Measurements from ENCODE around the gene ELF1.

The ELF1 gene

DNA sequence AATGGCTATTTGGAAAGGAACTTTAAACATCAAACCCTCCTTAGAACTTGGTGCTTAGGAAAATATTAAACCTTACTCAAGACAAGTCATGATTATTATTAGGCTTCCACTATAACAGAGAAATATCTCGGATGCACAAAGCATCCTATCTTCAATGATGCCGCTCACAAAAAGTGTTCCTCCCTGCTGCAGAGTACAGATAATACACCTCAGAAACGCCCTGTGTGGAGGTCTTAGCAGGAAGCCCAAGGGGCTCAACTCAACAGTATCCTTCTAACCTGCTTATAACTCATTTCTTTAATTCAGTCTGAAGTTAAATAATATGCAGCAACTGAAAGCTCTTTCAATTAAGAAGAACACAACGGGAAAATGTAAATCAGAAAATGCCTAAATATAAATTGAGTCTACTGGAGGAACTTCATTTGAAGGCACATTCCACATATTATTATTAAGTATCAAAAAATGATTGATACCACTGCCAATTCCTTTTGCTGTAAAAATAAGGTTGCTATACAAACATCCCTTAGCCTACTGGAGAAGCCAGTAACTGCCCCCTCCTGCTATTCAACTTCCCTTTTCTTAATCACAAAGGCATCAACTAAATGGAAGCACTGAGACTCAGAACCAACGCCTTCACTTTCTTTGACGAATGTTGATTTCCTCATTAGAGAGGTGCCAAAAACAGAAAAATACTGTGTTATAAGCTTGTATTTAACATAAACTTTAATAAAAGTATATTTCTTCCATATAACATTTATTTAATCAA is 12.0 kb downstream of the ELF1 start:
- DNase-seq (ENCODE audit: low read depth): no peak

DNA sequence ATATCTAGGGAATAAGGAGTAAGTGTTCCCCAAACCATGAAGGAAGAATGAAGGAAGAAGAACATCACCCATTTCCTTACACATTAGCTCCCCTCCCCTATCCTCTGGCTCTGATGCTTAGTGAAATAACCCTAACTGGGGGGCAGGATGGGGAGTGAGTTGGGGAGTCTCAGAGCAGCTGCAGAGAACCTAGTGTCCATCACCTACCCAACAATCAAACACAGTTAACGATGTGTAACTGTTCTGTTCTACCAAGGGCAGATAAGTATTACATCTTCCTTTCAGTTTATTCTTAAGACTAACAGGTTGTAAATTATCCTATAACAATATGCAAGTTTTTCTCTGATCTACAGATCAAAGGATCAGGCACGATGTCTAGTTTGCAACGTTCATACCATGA is 12.8 kb downstream of the ELF1 start:
- no peak for DNase-seq (ENCODE audit: low read depth)

DNA sequence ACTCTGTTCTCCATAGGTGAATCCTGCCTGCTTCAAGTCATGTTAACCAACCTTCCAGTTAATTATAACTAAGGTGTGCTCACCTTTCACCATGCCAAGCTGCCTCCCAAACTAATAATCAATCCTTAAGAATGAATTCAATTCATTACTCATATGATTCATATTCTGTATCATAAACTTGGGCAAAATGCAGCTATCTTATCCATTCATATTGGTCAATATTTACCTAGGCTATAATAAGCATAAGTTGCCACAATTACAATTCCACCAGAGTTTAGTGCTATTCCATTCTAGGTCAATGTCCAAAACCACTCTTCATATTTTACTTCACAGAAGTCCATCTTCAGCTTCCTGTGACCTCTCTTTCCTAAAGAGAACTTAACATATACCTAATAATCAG is 13.4 kb downstream of the ELF1 start:
- DNase-seq (ENCODE audit: low read depth): no peak

DNA sequence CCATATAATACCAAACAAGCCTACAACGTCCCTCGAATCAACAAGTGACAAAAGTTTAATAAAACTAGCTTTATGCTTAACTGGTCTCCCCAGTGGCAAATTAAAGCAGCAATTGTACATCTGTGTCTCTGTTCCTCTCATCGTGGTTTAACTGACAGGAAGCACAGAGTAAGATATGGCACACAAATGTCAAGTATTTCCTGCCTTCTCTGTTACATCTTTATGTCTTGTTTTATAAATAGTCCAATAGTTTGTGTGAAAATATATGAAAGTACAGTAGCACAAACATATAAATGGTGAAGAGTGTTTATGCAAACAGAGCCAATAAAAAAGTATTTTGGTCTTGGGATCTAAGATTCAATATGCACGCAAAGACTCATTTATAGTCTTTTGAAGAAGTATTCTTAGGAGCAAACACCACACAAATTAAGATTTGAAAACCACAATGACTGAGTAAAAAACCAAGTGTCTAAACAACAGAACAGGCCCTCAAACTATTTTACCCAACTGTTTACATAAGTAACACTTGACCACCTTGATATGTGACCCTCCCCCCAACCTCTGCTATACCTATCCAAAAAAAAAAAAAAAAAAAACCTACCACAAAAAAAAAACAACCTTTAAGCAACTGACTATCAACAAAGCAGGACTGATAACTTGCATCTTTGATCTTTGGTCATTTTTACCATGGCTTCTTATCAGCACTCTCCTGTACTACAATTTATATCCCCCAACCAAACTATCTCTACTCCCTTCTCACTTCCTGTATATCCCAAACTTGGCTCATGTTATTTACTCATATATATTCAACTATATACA is 14.0 kb downstream of the ELF1 start:
- DNase-seq (ENCODE audit: low read depth): no peak

DNA sequence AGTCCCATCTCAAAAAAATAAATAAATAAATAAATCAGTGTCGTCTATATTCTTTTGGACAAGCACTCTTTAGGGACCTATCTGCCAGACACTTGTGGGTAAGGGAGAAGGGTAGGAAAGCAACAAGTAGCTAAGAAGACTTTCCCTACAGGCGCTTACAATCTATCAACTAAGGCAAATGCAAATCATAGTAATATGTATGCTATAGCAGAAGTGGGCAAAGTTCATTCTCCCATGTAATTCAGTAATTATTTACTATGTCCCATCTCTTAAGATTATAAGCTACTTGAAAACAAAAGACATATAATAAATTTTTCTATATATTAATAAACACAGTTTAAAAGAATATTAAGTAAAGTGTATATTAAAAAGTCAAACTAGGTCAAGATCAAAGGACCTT is 16.5 kb downstream of the ELF1 start:
- no peak for DNase-seq (ENCODE audit: low read depth)

DNA sequence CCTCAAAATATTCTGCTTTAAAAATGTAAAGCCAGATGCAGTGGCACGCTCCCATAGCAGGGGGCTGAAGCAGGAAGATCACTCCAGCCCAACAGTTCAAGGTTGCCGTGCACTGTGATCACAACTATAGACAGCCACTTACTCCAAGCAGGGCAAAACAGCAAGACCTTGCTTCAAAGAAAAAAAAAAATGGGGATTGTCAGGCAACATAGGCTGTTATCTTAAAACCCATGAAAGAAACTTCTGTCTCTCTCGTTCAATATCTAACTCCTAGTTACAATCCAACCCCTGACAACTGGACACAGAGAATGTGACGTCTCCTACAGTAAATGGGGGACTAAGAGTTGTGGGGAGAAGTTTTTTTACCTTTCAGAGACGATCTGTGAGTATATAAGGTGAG is 17.4 kb downstream of the ELF1 start:
- DNase-seq (ENCODE audit: low read depth): no peak

DNA sequence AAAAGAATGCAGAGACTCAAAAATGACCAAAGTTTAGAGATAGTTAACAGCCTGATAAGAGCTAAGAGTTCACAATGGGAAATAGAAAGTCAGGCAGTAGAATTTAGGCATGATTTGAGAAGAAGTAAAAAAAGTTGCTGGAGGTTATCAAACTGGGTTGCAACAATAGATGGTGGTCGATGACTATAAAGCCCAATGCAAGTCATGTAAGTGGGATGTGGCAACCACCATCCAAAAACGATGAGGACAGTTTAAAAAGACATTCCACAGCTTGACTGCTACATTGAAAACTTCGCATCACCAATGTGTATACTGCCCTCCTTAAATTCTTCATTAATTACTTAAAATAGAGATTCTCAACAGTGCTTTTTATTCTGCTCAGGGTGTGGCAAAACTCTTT is 19.7 kb downstream of the ELF1 start:
- no peak for DNase-seq (ENCODE audit: low read depth)

DNA sequence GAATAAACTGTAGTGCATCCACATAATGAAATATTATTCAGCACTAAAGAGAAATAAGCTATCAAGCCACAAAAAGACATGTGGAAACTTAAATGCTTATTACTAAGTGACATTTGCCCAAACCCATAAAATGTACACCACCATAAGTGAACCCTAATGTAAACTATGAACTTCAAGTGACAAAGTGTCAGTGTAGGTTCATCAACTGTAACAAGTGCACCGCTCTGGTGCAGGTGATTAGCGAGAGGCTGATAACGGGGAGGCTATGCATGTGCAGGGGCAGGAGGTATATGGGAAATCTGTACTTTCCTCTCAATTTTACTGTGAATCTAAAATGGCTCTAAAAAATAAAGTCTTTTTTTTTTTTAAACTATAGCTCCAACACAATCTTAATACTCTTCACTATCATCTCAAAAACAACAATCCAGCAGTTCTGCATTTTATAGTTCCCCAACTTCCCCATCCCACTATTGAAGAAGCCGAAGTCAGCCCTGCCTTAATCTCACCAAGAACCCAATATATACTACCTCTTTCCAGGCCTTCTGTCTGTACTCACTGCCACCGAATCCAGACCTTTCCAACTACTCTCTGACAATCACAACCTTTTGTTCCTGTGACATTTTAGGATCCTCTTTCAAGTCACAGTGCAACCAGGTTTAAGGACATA is 22.6 kb downstream of the ELF1 start:
- no peak for DNase-seq (ENCODE audit: low read depth)

DNA sequence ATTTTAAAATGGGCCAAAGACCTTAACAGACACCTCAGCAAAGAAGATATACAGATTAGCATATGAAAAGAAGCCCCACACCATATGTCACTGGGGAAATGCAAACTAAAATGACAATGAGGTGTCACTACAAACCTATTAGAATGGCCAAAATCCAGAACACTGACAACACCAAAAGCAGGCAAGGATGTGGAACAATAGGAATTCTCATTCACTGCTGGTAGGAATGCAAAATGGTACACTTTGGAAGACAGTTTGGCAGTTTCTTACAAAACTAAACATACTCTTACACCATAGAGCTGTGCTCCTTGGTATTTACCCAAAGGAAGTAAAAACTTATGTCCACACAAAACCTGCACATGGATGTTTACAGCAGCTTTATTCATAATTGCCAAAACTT is 23.1 kb downstream of the ELF1 start:
- DNase-seq (ENCODE audit: low read depth): no peak

DNA sequence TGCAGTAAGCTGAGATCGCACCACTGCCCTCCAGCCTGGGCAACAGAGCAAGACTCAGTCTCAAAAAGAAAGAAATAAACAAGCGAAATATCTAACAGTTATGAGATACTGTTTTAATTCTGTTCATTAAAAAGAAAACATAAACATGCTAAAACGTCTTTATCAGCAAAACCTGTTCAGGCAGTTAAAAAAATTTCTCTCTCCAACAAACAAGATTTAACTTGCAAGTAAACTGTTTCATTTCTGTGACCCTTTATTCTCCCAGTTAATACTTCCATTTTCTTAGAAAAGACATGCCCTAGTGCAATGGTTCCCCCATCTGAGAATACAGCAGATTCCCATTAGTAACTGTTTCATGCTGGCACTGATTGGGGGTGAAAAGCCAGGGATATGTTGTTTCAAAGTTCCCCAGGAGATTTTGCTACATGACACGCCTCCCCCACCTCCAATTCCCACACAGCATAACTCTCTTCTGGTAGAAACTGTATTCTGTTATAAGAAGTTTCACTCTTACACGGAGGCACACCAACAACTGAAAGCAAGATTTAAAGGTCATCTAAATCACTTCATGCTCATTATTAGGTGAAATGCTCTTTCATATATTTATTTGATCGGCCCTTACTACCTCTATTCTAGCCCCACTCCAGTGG is 24.4 kb downstream of the ELF1 start:
- DNase-seq (ENCODE audit: low read depth): no peak

DNA sequence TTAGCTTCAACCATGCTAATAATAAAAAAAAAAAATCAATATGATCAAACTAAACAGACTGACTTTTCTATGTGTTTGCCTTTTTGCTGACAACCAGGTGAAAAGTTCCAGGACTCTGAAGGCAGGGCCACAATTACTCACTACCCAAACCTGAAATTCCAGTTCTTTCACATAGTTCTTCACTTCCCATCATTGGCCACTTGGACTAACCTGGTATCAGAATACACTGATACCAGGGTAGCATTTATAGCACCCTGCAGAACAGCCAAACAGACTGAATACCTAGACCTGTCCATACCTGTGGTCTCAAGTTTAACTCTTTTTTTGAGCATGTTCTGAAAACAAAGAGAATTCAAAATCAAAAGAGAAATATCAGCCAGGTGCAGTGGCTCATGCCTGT is 25.1 kb downstream of the ELF1 start:
- no peak for DNase-seq (ENCODE audit: low read depth)

DNA sequence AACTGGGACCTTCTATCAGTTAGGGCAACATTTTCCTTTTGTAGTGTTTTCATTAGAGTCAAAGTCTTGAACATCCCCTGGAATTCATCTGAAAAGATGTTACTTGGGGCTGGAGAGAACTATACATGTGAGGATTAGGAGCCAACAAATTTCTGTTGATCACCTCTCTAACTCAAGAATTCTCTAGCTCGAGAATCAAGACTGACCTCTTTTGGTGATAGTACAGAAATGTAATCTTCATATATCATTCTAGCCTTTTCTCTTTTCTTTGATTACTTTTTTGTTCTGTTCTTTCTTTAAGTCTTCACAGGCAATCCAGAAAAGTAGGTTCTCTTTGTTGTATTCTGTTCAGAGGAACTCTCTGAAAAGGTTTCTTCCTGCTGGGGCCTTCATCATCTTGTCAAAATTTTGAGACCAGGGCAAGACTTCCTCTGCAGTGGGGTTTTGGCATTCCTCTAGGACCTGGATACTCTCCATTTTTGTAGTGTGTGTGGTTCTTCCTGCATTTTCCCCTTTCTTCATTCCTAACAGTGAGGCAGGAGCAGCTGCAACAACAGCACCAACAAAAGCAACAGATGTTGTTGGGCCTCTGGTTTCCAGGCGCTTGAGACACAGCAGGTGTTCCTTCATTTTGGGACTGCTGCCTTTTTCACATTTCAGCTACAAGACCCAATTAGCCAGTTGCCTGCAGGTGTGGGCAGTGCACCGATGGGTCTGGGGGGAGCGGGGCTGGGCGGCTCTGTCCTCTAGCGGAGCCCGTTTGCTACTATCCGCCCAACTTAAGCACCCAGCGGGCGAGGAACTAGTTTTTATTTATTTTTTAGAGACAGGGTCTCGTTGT is 26.2 kb downstream of the ELF1 start:
- DNase-seq (ENCODE audit: low read depth): no peak

DNA sequence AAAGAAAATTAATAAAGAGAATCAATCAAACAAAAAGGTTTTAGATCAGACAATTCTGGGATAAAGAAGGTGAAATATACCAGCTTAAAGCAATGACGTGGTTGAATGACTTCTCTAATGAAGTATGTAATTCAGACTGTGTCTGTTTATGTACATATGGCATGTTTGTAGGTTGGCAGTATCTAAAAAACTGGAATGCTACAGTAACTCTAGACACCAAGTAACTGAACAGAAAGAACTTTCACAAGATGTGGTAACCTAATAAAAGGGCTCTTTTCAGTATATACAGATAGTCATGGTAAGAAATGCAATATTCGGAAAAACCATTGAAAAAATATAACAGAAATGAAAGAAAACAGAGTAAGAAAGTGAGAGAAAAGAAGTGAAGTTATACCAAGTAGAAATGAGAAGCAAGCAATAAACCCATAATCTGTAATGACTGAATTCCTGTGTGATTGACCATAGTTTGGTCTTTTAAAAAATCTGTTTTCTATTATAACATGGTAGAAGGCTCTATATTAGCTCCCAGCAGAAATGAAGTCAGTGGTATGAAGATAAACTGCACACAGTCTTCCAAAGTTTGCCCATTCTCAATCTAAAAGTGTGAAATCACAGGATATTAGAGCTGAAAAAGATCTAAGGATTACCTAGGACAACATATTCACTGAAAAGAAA is 31.4 kb downstream of the ELF1 start:
- DNase-seq (ENCODE audit: low read depth): no peak

DNA sequence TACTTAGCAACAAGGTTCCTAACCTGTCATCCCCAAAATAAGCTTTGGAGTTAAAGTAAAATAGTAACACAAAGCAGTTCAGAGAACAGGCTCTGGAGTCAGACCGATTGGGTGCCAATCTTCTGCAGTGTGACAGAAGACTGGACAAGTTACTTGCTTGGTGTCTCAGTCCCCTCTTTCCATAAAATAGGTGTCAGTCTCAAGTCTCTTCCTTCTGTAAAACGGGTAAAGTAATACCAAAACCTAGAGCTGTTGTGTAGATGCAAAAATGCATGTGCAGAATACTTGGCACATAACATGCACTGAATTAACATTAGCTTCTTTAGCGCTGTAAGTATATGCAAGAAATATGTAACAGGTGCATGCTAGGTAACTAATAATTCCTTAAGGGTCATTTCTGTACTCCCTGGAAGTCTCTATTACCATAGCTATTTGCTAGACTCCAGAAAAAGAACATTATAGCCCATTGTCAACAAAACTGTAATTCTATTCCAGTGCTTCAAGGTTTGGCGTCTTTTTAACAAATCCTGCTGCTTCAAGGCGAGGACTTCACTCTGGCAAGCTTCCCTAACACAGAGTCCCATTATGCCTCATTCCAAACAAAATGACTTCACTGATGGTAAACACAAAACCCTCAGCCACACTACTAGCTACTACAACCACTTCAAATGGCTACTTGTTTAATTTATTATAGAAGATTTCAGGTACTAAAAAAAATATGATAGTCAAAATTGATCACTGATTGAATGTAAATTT is 32.8 kb downstream of the ELF1 start:
- no peak for DNase-seq (ENCODE audit: low read depth)

DNA sequence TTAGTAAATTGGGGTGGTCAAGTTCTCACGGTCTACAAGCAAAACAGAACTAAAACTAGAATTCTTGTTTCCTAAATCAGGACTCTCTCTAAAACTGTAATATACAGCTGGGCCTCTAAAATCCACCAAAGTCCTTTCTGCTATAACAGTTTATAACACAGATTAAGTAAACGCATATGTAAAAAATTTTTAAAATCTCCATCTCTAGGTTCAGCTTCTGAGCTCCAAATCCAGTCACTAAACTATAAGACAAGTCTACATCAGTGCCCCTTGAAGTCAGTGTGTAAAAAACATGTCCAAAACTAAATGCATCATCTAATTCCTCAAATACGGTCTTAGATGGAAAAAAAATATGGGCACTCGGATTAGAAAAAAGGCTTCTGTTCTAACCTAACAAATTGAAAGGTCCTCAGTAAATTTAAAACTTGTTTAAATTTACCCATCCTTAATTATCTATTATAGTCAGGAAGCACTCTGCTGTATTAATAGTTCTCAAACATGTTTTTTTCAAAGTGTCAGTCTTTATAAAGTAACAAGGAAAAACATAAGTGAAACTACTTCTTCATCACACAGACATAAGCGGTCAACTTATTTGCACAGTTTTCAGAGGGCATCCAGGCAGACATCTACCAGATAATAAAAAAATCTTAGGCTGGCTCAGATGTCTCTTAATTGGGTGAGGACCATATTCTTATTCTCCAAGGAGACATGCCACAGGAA is 33.6 kb downstream of the ELF1 start:
- no peak for DNase-seq (ENCODE audit: low read depth)

DNA sequence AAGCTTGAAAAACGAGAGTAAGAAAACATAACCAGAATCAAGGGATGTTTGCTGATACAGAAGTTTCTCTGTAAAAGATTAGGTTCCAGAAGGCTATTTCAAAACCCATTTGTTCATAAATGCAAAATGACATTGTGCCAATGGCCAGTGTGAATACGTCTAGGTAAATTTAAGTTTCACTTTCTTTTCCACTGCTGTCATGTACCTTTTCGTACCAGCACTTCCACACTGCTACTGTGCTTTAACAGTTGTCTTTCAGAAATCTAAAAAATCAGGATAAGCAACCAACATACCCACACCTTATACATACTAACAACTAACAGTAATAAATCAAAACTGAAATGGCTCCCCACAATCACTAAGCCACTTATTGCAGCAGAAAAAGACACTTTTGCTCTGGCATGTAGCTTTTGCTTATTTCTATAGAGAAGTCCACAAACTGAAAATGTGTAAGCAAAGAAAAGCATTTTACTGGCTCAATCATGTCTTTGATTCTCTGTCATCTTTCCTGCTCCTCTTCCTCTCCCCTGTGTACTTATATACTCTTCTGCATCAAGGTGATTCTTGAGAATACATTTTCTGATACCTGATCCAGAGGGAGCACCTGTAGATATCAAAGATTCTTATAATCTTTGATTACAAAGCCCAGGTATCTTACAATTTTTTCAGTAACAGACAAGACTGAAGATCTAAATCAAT is 34.3 kb downstream of the ELF1 start:
- DNase-seq (ENCODE audit: low read depth): no peak

DNA sequence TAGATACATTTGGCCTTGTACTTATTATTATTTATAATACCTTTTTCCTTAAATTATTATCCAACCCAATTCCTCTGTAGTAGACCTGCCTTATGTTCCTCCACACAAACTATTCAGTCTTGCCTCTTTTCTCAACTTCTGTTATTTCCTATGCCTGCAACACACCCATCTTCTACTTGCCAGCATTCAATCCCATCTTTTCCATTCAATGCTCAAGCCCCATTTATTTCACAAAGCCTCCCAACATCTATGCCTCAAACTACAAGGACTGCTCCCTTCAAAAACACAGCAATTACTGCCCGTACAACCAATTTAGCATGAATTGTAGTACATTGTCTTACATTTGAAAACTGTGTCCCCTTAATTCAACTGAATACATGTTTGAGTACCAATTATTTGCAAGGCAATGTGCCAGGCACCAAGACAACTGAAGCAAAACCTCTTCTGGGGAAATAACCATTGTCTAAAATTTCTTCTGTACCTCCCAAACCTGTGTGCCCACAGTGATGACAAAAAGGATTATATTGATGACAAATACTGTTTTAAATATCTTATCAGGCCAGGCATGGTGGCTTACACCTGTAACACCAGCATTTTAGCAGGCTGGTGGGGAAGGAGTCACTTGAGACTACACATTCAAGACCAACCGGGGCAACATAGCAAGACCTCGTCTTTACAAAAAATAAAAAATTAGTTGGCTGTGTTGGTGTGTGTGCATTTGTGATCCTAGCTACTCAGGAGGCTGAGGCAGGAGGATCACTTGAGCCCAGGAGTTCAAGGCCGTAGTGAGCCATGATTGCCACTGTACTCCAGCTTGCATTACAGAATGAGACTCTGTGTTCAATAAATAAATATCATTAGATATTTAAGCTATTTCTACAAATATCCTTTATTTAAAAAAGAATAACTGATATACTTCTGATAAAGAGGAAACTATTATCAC is 35.1 kb downstream of the ELF1 start:
- DNase-seq (ENCODE audit: low read depth): no peak

DNA sequence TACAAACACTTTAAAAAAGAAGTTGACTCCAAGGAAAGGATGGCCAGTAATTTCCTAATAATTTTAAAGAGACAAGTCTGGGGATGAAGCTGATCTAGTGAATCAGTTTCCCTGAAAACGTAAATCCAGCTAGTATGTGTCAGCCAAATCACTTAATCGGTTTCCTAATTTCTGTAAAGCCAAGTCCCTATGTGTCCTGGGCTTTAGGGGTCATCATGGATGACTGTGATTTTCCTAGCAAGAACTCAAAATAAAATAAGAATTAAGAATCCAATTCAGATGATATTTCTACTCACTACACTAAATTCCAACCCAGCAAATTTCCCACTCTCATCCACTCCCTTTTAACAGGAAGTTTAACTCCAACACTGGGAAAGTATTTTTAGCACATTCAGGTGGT is 35.9 kb downstream of the ELF1 start:
- no peak for DNase-seq (ENCODE audit: low read depth)
